H9 (cell line): ENCODE results near the gene MARK2. TPM values are rescaled to one million over a fixed set of nuclear protein-coding genes. Genes with fewer than 3 reads are reported as not detected.

Experiments used
- DNase-seq: peaks from one replicate; pipeline ENCODE4 v3.0.0-alpha.2; 2017
- H2AFZ ChIP-seq: one replicate; pipeline ENCODE4 v1.6.1; 2013; ENCODE audit warnings: mild to moderate bottlenecking, low read length, control low read depth, moderate library complexity
- H2AK5ac ChIP-seq: 2 replicates; pipeline ENCODE4 v1.6.1; 2013; ENCODE audit warnings: low read length, control low read depth, mixed read lengths; ENCODE audit not compliant: insufficient read length
- H2BK120ac ChIP-seq: one replicate; pipeline ENCODE4 v1.6.1; 2013; ENCODE audit warnings: low read depth, mild to moderate bottlenecking, low read length, control low read depth, inconsistent platforms; ENCODE audit not compliant: poor library complexity, severe bottlenecking
- H2BK12ac ChIP-seq: 2 replicates; pipeline ENCODE4 v1.6.1; 2013; ENCODE audit warnings: low read length, control low read depth, mixed read lengths, low read depth; ENCODE audit not compliant: insufficient read length
- H2BK15ac ChIP-seq: 2 replicates; pipeline ENCODE4 v1.6.1; 2013; ENCODE audit warnings: low read depth, low read length, control low read depth
- H2BK20ac ChIP-seq: one replicate; pipeline ENCODE4 v1.6.1; 2013; ENCODE audit warnings: low read depth, mild to moderate bottlenecking, low read length, control low read depth, inconsistent platforms; ENCODE audit not compliant: poor library complexity, severe bottlenecking
- H2BK5ac ChIP-seq: 2 replicates; pipeline ENCODE4 v1.6.1; 2013; ENCODE audit warnings: low read length, control low read depth, mixed read lengths; ENCODE audit not compliant: insufficient read length
- H3K14ac ChIP-seq: 2 replicates; pipeline ENCODE4 v1.6.1; 2013; ENCODE audit warnings: low read length, control low read depth; ENCODE audit not compliant: insufficient read depth
- H3K18ac ChIP-seq: 2 replicates; pipeline ENCODE4 v1.6.1; 2013; ENCODE audit warnings: low read depth, mild to moderate bottlenecking, mixed read lengths, low read length, control low read depth; ENCODE audit not compliant: insufficient read length
- H3K23ac ChIP-seq: 2 replicates; pipeline ENCODE4 v1.6.1; 2013; ENCODE audit warnings: low read length, control low read depth, mixed read lengths, low read depth; ENCODE audit not compliant: insufficient read length
- H3K23me2 ChIP-seq: 2 replicates; pipeline ENCODE4 v1.6.1; 2013; ENCODE audit warnings: low read depth, mild to moderate bottlenecking, mixed read lengths, low read length, control low read depth; ENCODE audit not compliant: insufficient read length, poor library complexity, severe bottlenecking
- H3K27ac ChIP-seq: 2 replicates; pipeline ENCODE4 v1.5.1; 2013; ENCODE audit warnings: low read length, control low read depth, mixed read lengths, low read depth; ENCODE audit not compliant: insufficient read length
- H3K27me3 ChIP-seq: 2 replicates; pipeline ENCODE4 v1.6.1; 2013; ENCODE audit warnings: low read length, control low read depth, inconsistent platforms; ENCODE audit not compliant: insufficient read depth
- H3K4ac ChIP-seq: 2 replicates; pipeline ENCODE4 v1.6.1; 2013; ENCODE audit warnings: low read depth, mild to moderate bottlenecking, control low read depth, inconsistent platforms, low read length, moderate library complexity
- H3K4me1 ChIP-seq: 2 replicates; pipeline ENCODE4 v1.6.1; 2013; ENCODE audit warnings: low read length, control low read depth, inconsistent platforms; ENCODE audit not compliant: insufficient read depth
- H3K4me2 ChIP-seq: 2 replicates; pipeline ENCODE4 v1.6.1; 2013; ENCODE audit warnings: low read length, control low read depth, mixed read lengths; ENCODE audit not compliant: insufficient read length, insufficient read depth
- H3K56ac ChIP-seq: 2 replicates; pipeline ENCODE4 v1.6.1; 2013; ENCODE audit warnings: low read depth, mild to moderate bottlenecking, mixed read lengths, low read length, control low read depth; ENCODE audit not compliant: insufficient read length
- H3K79me1 ChIP-seq: 2 replicates; pipeline ENCODE4 v1.6.1; 2013; ENCODE audit warnings: low read depth, mild to moderate bottlenecking, moderate library complexity, low read length, control low read depth, inconsistent platforms; ENCODE audit not compliant: insufficient read depth, poor library complexity, severe bottlenecking
- H3K79me2 ChIP-seq: 2 replicates; pipeline ENCODE4 v1.6.1; 2013; ENCODE audit warnings: low read length, control low read depth, inconsistent platforms; ENCODE audit not compliant: insufficient read depth
- H3K9ac ChIP-seq: 2 replicates; pipeline ENCODE4 v1.6.1; 2013; ENCODE audit warnings: low read length, control low read depth, mixed read lengths; ENCODE audit not compliant: insufficient read length; ENCODE audit errors: extremely low read depth
- H3K9me3 ChIP-seq: one replicate; pipeline ENCODE4 v1.6.1; 2013; ENCODE audit warnings: low read depth, low read length, inconsistent platforms; ENCODE audit not compliant: control insufficient read depth
- H3T11ph ChIP-seq: one replicate; pipeline ENCODE4 v1.6.1; 2013; ENCODE audit warnings: mild to moderate bottlenecking, low read length, control low read depth, inconsistent platforms
- H4K20me1 ChIP-seq: one replicate; pipeline ENCODE4 v1.6.1; 2013; ENCODE audit not compliant: control insufficient read depth, insufficient read length, insufficient read depth
- H4K5ac ChIP-seq: 2 replicates; pipeline ENCODE4 v1.6.1; 2013; ENCODE audit warnings: low read depth, mild to moderate bottlenecking, mixed read lengths, low read length, control low read depth; ENCODE audit not compliant: insufficient read length
- H4K8ac ChIP-seq: replicated peaks from 2 replicates; pipeline ENCODE4 v1.6.1; 2013; ENCODE audit warnings: low read length, control low read depth, mixed read lengths, low read depth; ENCODE audit not compliant: insufficient read length
- H4K91ac ChIP-seq: 2 replicates; pipeline ENCODE4 v1.6.1; 2013; ENCODE audit warnings: low read depth, mild to moderate bottlenecking, moderate library complexity, mixed read lengths, low read length, control low read depth; ENCODE audit not compliant: insufficient read length
- H3K27ac Mint-ChIP-seq, 3 experiments: 2 replicates in 2 of 3; 3 replicates in 1 of 3; pipeline ENCODE4 v1.8.0; 2020 to 2021; ENCODE audit warnings: mixed read lengths in 3 of 3, mild to moderate bottlenecking in 1 of 3, moderate library complexity in 1 of 3
- H3K27me3 Mint-ChIP-seq: 2 replicates; pipeline ENCODE4 v1.8.0; 2021; ENCODE audit warnings: low read depth, mild to moderate bottlenecking, moderate library complexity, mixed read lengths
- H3K36me3 Mint-ChIP-seq, 3 experiments: 2 replicates in 2 of 3; 3 replicates in 1 of 3; pipeline ENCODE4 v1.8.0; 2020 to 2021; ENCODE audit warnings: low read depth in 3 of 3, mixed read lengths in 3 of 3; ENCODE audit not compliant: insufficient read depth in 1 of 3
- H3K4me1 Mint-ChIP-seq, 2 experiments: 2 replicates each; pipeline ENCODE4 v1.8.0; 2020; ENCODE audit warnings: mixed read lengths in 2 of 2
- H3K4me3 Mint-ChIP-seq, 2 experiments: 2 replicates in 1 of 2; 3 replicates in 1 of 2; pipeline ENCODE4 v1.8.0; 2020 to 2021; ENCODE audit warnings: mild to moderate bottlenecking in 2 of 2, mixed read lengths in 2 of 2, moderate library complexity in 1 of 2
- H3K9me3 Mint-ChIP-seq, 2 experiments: 2 replicates in 1 of 2; 3 replicates in 1 of 2; pipeline ENCODE4 v1.8.0; 2020; ENCODE audit warnings: mild to moderate bottlenecking in 2 of 2, mixed read lengths in 2 of 2, moderate library complexity in 1 of 2
- CTCF ChIP-seq: fragments of 200-600 bp; sonication (generic); conservative IDR thresholded peaks from 3 replicates; pipeline ENCODE4 v1.8.0; 2021; ENCODE audit warnings: antibody characterized with exemption, mild to moderate bottlenecking
- WGBS: extraction: QIAGEN DNeasy Blood & Tissue Kit; methylation state at CpG from one replicate; pipeline ENCODE4 v1.1.7; 2013; ENCODE audit warnings: missing lambda C conversion rate, low lambda C conversion rate, mixed read lengths; ENCODE audit not compliant: insufficient read length; ENCODE audit errors: extremely low coverage; 5-methylcytosine and 5-hydroxymethylcytosine counted together
- total RNA-seq: library from RNA; stranded (reverse); gene quantifications from 2 replicates; pipeline ENCODE4 v1.2.1, GENCODE V29; 2021

The MARK2 gene
- total RNA-seq, 1 experiment from 2014 or later, result 45.7 TPM

GRCh38 chr11:63941901-63942300, 103.0 kb downstream of the MARK2 start:
- WGBS, result no CpG with 5 or more reads among the region's 4 CpGs
- Histone ChIP-seq H3T11ph (no peak overlapping the region), H2BK120ac (no peak overlapping the region), H3K23ac (no peak overlapping the region), H2AFZ (no peak overlapping the region), H2BK5ac (no peak overlapping the region), H2BK15ac (no peak overlapping the region), H2AK5ac (no peak overlapping the region), H3K27me3 (no peaks in the 10 kb centered on the region), H3K56ac (no peak overlapping the region), H3K4me1 (no peaks in the 10 kb centered on the region), H2BK12ac (no peak overlapping the region), H3K18ac (no peak overlapping the region), H3K79me2 (peaks cover 7% of the 10 kb centered on the region; the same call in 1 of the 2 replicates), H3K23me2 (peaks cover 11% of the 10 kb centered on the region), H3K9me3 (no peaks in the 10 kb centered on the region), H3K27ac (no peak overlapping the region), H3K79me1 (peaks cover 9% of the 10 kb centered on the region), H4K20me1 (no peaks in the 10 kb centered on the region), H4K8ac (no peak overlapping the region), H2BK20ac (no peak overlapping the region), H3K4ac (no peak overlapping the region), H3K9ac (no peak overlapping the region), H3K4me2 (no peak overlapping the region), H3K14ac (no peak overlapping the region), H4K91ac (no peak overlapping the region), H4K5ac (no peak overlapping the region)
- no peak for TF ChIP-seq CTCF
- Mint-ChIP-seq H3K27ac (no peak overlapping the region; a peak in 1 of 7 replicates), H3K9me3 (no peaks in the 10 kb centered on the region; a peak in 1 of 5 replicates), H3K4me3 (no peak overlapping the region), H3K36me3 (peaks cover 3 to 18% (median 16%) of the 10 kb centered on the region in 3 experiments; a peak in 6 of 7 replicates), H3K4me1 (peaks cover 15 to 22% of the 10 kb centered on the region in 2 experiments), H3K27me3 (no peaks in the 10 kb centered on the region; the same call in 1 of the 2 replicates)
- no peak for DNase-seq
